WTC11 (cell line): ENCODE results near the gene GPR3. TPM values are rescaled to one million over a fixed set of nuclear protein-coding genes. Genes with fewer than 3 reads are reported as not detected.

ENCODE experiments used
- total RNA-seq: library from RNA; stranded (reverse); gene quantifications from 3 replicates; pipeline ENCODE4 v1.2.3, GENCODE V29; 2021

Gene GPR3
- total RNA-seq, 1 experiment from 2014 or later: 12.4 TPM

Other genes with a start within 250 kb of the GPR3 start
- gene SLC9A1, start 237.5 kb upstream of the GPR3 start, total RNA-seq: 22.0 to 25.1 TPM (median 22.5 TPM) in 3 replicates
- gene WDTC1, start 158.0 kb upstream of the GPR3 start, total RNA-seq: 20.1 to 24.9 TPM (median 23.5 TPM) in 3 replicates
- gene TMEM222, start 70.5 kb upstream of the GPR3 start, total RNA-seq: 24.9 to 29.8 TPM (median 28.7 TPM) in 3 replicates
- gene SYTL1, start 50.6 kb upstream of the GPR3 start, total RNA-seq: 18.0 to 19.7 TPM (median 18.5 TPM) in 3 replicates
- gene MAP3K6, start 25.7 kb upstream of the GPR3 start, total RNA-seq: 13.3 to 15.0 TPM (median 14.0 TPM) in 3 replicates
- gene FCN3, start 17.8 kb upstream of the GPR3 start, total RNA-seq: 0.98 to 1.6 TPM (median 1.3 TPM) in 3 replicates
- gene CD164L2, start 9.3 kb upstream of the GPR3 start, total RNA-seq: 3.0 to 5.5 TPM (median 4.3 TPM) in 3 replicates
- gene WASF2, start 97.5 kb downstream of the GPR3 start, total RNA-seq: 90.1 to 104 TPM (median 92.8 TPM) in 3 replicates
- gene AHDC1, start 211.5 kb downstream of the GPR3 start, total RNA-seq: 31.6 to 49.0 TPM (median 32.6 TPM) in 3 replicates
- 0.30 to 0.77 TPM (median 0.46 TPM) in 3 replicates for gene FGR, start 242.6 kb downstream of the GPR3 start, total RNA-seq